ENCODE results near the gene USP27X.

USP27X gene

DNA sequence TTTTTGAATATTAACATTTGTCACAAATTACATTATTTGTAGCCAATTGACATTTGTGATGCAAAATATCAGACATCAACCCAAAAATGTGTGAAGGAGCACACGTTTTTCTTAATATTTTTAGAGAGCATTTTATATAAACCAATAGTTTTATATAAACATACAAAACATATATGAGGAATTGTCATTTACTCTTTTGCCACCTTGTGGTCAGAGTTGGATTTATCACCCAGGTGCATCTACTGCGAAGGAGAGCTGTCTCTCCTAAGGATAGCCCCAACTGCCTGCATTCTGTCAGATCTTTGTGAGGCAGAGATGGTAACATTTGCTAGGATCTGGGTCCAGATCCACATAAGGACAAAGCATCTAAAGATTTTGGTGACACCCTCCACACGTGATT is 2.5 kb upstream of the USP27X start:
- ATAC-seq (ENCODE audit: insufficient read depth, low read depth) (no peak), DNase-seq (peak; percentile 4)
- H3K79me2 ChIP-seq (ENCODE audit: insufficient read depth, low read length) = no peaks in the 10 kb centered on the region
- no peaks in the 10 kb centered on the region for H3K9me3 ChIP-seq (ENCODE audit: insufficient read depth, low read length, severe bottlenecking)
- H3K9ac ChIP-seq (ENCODE audit: low read depth, low read length) = no peak overlapping the region
- no peak overlapping the region for H3K4me3 ChIP-seq (ENCODE audit: low read depth in 1 of 2, low read length in 2 of 2)
- H3K27ac ChIP-seq (ENCODE audit: low read length) = no peak overlapping the region
- TF ChIP-seq EZH2 (IDR thresholded peaks at IDR 0.05; ENCODE audit: borderline replicate concordance, low read depth, low read length, severe bottlenecking) = no peak
- TF ChIP-seq, protein P1, sequence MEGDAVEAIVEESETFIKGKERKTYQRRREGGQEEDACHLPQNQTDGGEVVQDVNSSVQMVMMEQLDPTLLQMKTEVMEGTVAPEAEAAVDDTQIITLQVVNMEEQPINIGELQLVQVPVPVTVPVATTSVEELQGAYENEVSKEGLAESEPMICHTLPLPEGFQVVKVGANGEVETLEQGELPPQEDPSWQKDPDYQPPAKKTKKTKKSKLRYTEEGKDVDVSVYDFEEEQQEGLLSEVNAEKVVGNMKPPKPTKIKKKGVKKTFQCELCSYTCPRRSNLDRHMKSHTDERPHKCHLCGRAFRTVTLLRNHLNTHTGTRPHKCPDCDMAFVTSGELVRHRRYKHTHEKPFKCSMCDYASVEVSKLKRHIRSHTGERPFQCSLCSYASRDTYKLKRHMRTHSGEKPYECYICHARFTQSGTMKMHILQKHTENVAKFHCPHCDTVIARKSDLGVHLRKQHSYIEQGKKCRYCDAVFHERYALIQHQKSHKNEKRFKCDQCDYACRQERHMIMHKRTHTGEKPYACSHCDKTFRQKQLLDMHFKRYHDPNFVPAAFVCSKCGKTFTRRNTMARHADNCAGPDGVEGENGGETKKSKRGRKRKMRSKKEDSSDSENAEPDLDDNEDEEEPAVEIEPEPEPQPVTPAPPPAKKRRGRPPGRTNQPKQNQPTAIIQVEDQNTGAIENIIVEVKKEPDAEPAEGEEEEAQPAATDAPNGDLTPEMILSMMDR (IDR thresholded peaks at IDR 0.05; ENCODE audit: borderline replicate concordance, extremely low read depth, low read length, poor library complexity, severe bottlenecking) = peak; percentile 54
- no peaks in the 10 kb centered on the region for H3K4me1 ChIP-seq (ENCODE audit: insufficient read depth, low read length)
- no peak overlapping the region for H2AFZ ChIP-seq (ENCODE audit: low read depth, low read length)
- H3K27me3 ChIP-seq (ENCODE audit: insufficient read depth, low read length, poor library complexity) = no peaks in the 10 kb centered on the region
- H4K20me1 ChIP-seq (ENCODE audit: insufficient read depth, low read length) = no peaks in the 10 kb centered on the region
- no peaks in the 10 kb centered on the region for H3K36me3 ChIP-seq (ENCODE audit: insufficient read depth, low read length)
- no peak overlapping the region for H3K4me2 ChIP-seq (ENCODE audit: insufficient read depth, low read length)

DNA sequence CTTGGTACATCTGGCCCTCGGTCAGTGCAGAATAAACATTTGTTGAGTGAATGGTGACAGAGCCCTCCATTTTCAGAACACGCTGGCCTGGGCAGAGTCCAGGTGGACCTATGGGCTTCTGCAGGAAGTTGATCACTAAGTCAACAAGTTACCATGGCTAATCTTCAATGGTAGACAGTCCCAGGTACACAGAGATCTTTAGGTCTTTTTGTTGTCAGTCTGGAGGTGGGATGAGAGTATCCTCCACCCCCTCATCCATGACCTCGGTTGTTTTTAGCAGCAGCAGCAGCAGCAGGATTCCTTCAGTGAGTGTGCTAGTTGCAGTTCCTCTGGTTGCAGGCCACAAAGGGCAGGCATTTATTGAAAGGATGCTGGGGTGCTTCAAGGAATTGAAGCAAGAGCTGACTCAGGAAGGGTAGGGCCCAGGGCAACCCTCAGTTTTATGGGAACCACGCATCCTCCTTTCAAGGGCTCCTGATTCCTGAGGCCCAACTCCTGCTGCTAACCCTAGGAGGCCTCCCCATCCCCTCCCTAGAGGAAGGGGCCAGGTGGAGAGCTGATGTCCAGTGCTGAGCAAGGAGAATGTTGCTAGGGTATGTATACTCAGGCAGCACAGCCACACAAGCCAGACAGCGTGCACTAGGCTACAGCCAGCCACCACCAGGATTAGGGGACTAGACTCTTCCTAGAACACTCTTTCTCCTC is 1.7 kb upstream of the USP27X start:
- ATAC-seq (ENCODE audit: insufficient read depth, low read depth) (no peak), DNase-seq (no peak)
- Histone ChIP-seq H3K27me3 (ENCODE audit: insufficient read depth, low read length, poor library complexity) (no peaks in the 10 kb centered on the region), H2AFZ (ENCODE audit: low read depth, low read length) (no peak overlapping the region), H3K4me3 (ENCODE audit: low read depth in 1 of 2, low read length in 2 of 2) (no peak overlapping the region), H3K27ac (ENCODE audit: low read length) (no peak overlapping the region), H3K4me2 (ENCODE audit: insufficient read depth, low read length) (no peak overlapping the region), H3K36me3 (ENCODE audit: insufficient read depth, low read length) (no peaks in the 10 kb centered on the region), H3K79me2 (ENCODE audit: insufficient read depth, low read length) (no peaks in the 10 kb centered on the region), H4K20me1 (ENCODE audit: insufficient read depth, low read length) (no peaks in the 10 kb centered on the region), H3K9me3 (ENCODE audit: insufficient read depth, low read length, severe bottlenecking) (no peaks in the 10 kb centered on the region), H3K9ac (ENCODE audit: low read depth, low read length) (no peak overlapping the region), H3K4me1 (ENCODE audit: insufficient read depth, low read length) (no peaks in the 10 kb centered on the region)
- TF ChIP-seq EZH2 (IDR thresholded peaks at IDR 0.05; ENCODE audit: borderline replicate concordance, low read depth, low read length, severe bottlenecking) = no peak
- TF ChIP-seq, protein P1 (IDR thresholded peaks at IDR 0.05; ENCODE audit: borderline replicate concordance, extremely low read depth, low read length, poor library complexity, severe bottlenecking) = no peak

DNA sequence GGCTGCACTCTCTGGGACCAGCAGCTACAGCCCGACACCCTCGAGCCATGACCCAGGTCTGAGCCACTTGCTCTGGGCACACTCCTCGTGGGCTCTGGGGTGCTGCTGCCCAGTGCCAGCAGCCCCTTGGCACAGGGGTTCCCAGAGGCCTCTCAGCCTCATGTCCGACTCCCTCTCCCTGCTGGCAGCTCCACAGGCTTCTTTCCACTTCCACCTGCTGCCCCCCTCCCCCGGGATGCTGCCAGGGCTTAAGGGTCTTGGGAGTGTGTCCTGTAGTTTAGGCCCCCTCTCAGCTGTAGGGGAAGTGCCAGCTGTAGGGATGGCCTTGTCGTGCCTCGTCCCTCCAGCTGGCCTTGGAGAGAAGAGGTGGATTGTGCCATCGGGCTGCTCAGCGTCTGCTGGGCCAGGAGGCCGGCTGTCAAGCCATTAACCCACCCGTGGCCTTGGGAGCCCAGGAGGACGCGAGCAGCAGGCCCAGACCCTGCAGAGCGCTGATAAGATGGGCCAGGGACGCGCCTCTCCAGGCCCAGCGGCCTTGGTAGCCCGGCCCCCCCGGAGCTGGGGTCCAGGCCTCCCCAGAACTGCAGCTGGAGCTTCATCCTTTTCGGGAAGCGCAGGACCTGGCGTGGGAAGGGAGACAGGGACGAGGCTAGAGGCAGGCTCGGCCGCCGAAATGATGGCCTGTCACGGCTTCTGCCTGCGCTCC is 1.0 kb upstream of the USP27X start:
- no peak for ATAC-seq (ENCODE audit: insufficient read depth, low read depth)
- Histone ChIP-seq H3K79me2 (ENCODE audit: insufficient read depth, low read length) (no peaks in the 10 kb centered on the region), H3K4me1 (ENCODE audit: insufficient read depth, low read length) (no peaks in the 10 kb centered on the region), H3K36me3 (ENCODE audit: insufficient read depth, low read length) (no peaks in the 10 kb centered on the region), H3K4me2 (ENCODE audit: insufficient read depth, low read length) (no peak overlapping the region), H4K20me1 (ENCODE audit: insufficient read depth, low read length) (no peaks in the 10 kb centered on the region), H2AFZ (ENCODE audit: low read depth, low read length) (no peak overlapping the region), H3K4me3 (ENCODE audit: low read depth in 1 of 2, low read length in 2 of 2) (no peak overlapping the region), H3K9me3 (ENCODE audit: insufficient read depth, low read length, severe bottlenecking) (no peaks in the 10 kb centered on the region), H3K27ac (ENCODE audit: low read length) (no peak overlapping the region), H3K9ac (ENCODE audit: low read depth, low read length) (no peak overlapping the region), H3K27me3 (ENCODE audit: insufficient read depth, low read length, poor library complexity) (no peaks in the 10 kb centered on the region)
- TF ChIP-seq, protein P1 (IDR thresholded peaks at IDR 0.05; ENCODE audit: borderline replicate concordance, extremely low read depth, low read length, poor library complexity, severe bottlenecking) = no peak
- no peak for TF ChIP-seq EZH2 (IDR thresholded peaks at IDR 0.05; ENCODE audit: borderline replicate concordance, low read depth, low read length, severe bottlenecking)
- DNase-seq = no peak

All from DND-41 (cell line).